ENCODE results near the gene SYTL3.

Gene SYTL3

DNA sequence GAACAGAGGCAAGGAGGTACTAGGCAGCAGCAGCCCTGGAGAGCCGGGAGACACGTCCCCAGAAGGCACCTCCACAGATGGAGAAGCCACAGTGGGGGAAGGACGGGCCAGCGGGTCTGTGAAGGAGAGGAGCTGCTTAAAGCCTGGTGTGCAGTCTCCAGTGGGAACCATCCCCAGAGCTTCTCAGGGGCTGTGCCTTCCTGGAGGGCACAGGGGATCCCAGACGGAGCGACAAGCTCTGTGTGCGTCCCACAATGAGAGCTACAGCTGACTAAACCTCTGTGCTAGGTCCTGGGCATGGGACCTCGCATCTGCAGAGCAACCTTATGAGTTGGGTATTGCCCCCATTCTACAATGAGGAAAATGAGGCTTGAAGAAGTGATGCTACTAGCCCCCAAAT lies 118.6 kb downstream of the SYTL3 start:
- H3K27ac ChIP-seq = no peak overlapping the region
- TF ChIP-seq, protein P1, sequence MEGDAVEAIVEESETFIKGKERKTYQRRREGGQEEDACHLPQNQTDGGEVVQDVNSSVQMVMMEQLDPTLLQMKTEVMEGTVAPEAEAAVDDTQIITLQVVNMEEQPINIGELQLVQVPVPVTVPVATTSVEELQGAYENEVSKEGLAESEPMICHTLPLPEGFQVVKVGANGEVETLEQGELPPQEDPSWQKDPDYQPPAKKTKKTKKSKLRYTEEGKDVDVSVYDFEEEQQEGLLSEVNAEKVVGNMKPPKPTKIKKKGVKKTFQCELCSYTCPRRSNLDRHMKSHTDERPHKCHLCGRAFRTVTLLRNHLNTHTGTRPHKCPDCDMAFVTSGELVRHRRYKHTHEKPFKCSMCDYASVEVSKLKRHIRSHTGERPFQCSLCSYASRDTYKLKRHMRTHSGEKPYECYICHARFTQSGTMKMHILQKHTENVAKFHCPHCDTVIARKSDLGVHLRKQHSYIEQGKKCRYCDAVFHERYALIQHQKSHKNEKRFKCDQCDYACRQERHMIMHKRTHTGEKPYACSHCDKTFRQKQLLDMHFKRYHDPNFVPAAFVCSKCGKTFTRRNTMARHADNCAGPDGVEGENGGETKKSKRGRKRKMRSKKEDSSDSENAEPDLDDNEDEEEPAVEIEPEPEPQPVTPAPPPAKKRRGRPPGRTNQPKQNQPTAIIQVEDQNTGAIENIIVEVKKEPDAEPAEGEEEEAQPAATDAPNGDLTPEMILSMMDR (conservative IDR thresholded peaks at IDR 0.05) = no peak

- no peak overlapping the region for H3K27ac ChIP-seq
- TF ChIP-seq, protein P1 (conservative IDR thresholded peaks at IDR 0.05) = no peak
These were observed 119.4 kb downstream of the SYTL3 start for GRCh38 chr6:158769234-158769770.

DNA sequence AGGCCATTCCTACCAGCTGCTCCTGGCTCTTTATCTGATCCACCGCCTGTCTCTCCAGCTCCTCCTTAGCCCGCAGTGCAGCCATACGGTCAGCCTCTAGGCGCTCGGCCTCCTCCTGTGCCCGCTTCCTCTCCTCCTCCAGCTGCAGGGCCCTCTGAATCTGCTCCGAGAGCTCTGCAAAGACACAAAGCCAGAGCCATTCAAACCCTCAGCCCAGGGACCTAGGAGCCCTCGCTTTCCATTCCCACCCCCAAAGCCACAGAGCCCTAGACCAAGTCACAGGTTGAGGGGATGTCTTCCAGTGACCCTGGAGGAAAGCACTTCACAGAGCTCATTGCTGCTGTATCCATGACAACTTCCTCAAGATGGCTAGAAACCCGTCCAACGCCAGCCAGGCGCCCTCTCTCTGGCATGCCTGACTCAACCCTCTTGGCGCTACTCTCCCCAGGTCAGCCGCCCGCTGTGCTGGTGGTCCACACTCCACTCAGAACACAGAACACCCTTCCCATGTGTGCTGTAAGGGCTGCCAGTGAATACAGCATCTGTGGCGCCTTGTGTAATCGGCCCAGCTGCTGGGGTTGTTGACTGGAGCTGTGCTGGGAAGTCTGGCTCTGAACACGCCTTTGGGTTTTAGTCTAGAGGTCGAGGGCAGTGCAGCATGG lies 120.0 kb downstream of the SYTL3 start:
- H3K27ac ChIP-seq = no peak overlapping the region
- TF ChIP-seq, protein P1 (conservative IDR thresholded peaks at IDR 0.05) = no peak

DNA sequence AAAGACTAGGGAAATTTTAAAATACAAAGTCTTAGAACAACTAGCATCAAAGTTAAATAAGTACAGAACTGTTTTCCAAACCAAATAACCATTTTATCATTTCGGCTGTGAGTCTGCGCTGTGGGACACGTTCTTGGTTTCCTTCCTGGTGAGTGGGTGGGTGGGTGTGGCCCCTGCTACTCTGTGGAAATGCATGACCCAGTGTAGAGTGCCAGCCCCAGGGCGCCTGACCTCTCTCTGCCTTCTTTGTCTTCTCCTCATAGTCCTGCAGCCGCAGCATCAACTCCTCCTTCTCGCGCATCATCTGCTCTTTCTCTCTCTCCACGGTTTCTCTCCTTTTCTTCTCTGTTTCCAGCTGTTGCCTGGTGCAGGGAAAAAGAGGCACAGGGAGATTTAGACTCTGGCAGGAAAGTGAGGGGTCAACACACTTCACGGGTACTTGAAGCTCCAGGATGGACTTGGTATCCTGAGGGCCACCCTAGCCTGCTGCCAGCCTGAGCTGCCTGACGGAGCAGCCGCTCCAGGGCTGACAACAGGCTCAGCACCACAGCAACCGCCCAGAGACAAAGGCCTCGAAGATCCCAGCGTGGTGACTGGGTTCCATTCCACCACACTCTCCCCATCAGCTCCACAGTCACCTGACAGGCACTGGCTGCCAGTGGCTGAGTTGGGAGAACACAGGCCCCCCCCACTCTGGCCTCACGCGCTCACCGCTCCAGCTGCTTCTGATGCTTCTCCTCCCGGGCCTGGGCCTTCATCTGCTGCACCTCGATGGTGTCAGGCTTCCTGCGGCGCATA lies 120.9 kb downstream of the SYTL3 start:
- no peak overlapping the region for H3K27ac ChIP-seq
- TF ChIP-seq, protein P1 (conservative IDR thresholded peaks at IDR 0.05) = no peak

GRCh38 chr6:158771399-158772152 lies 121.7 kb downstream of the SYTL3 start:
- TF ChIP-seq, protein P1 (conservative IDR thresholded peaks at IDR 0.05) = no peak
- no peak overlapping the region for H3K27ac ChIP-seq

GRCh38 chr6:158772172-158772571 lies 122.3 kb downstream of the SYTL3 start:
- TF ChIP-seq, protein P1 (conservative IDR thresholded peaks at IDR 0.05) = no peak

GRCh38 chr6:158772851-158773371 lies 123.1 kb downstream of the SYTL3 start:
- no peak overlapping the region for H3K27ac ChIP-seq
- TF ChIP-seq, protein P1 (conservative IDR thresholded peaks at IDR 0.05) = no peak

More at GRCh38 chr6:158772172-158772571, 122.3 kb downstream of the SYTL3 start:
- no peak overlapping the region for H3K27ac ChIP-seq
